OCI-LY7 (cell line): ENCODE results near the gene ACVR2A. TPM values are rescaled to one million over a fixed set of nuclear protein-coding genes. Genes with fewer than 3 reads are reported as not detected.

Experiments
- BruUV-seq: library from RNA; stranded (reverse); fragments of 400-500 nt; replicated peaks from 2 replicates; lab custom pipeline; 2021; lab: Mats Ljungman, UMichigan
- CTCF ChIA-PET: fragments of 300-600 bp; sonication (Branson Sonifier 250); formaldehyde crosslinking; loops from one replicate; lab custom pipeline; 2022; ENCODE audit warnings: antibody characterized with exemption; ENCODE audit not compliant: unreplicated experiment; lab: Charles Lee
- POLR2A ChIA-PET: fragments of 300-600 bp; sonication (Branson Sonifier 250); formaldehyde crosslinking; loops from one replicate; lab custom pipeline; 2022; ENCODE audit warnings: antibody characterized with exemption; lab: Charles Lee
- DNase-seq: peaks from one replicate; pipeline ENCODE4 v3.0.0-alpha.2; 2015; ENCODE audit warnings: low spot score
- H2AFZ ChIP-seq: fragments of 200-600 bp; sonication (generic), shearing (Covaris generic); 2 replicates; pipeline ENCODE4 v1.6.1; 2014; ENCODE audit warnings: mild to moderate bottlenecking, antibody characterized with exemption, low read length, moderate library complexity
- H3K27ac ChIP-seq: fragments of 200-600 bp; sonication (generic); 2 replicates; pipeline ENCODE4 v1.5.1; 2014; ENCODE audit warnings: mixed run types, low read depth, mild to moderate bottlenecking, moderate library complexity, low read length, inconsistent platforms; ENCODE audit not compliant: poor library complexity, severe bottlenecking
- H3K36me3 ChIP-seq: fragments of 200-600 bp; sonication (generic); 2 replicates; pipeline ENCODE4 v1.6.1; 2014; ENCODE audit warnings: mild to moderate bottlenecking, antibody characterized with exemption, low read length, moderate library complexity, mixed read lengths; ENCODE audit not compliant: insufficient read depth
- H3K4me1 ChIP-seq: fragments of 200-600 bp; sonication (generic); 2 replicates; pipeline ENCODE4 v1.5.1; 2014; ENCODE audit warnings: mild to moderate bottlenecking, low read length; ENCODE audit not compliant: insufficient read depth, poor library complexity, severe bottlenecking
- H3K4me2 ChIP-seq: fragments of 200-600 bp; sonication (generic); 2 replicates; pipeline ENCODE4 v1.6.1; 2014; ENCODE audit warnings: mild to moderate bottlenecking, low read length
- H3K4me3 ChIP-seq: fragments of 200-600 bp; sonication (generic); 2 replicates; pipeline ENCODE4 v1.5.1; 2014; ENCODE audit warnings: mild to moderate bottlenecking, low read depth, low read length; ENCODE audit not compliant: poor library complexity, severe bottlenecking
- H3K79me2 ChIP-seq: fragments of 200-600 bp; sonication (generic); 2 replicates; pipeline ENCODE4 v1.6.1; 2016; ENCODE audit warnings: low read depth, mild to moderate bottlenecking, low read length, moderate library complexity, mixed read lengths; ENCODE audit not compliant: insufficient read depth
- H3K9me2 ChIP-seq: fragments of 200-600 bp; sonication (generic); 2 replicates; pipeline ENCODE4 v1.6.1; 2016; ENCODE audit warnings: mild to moderate bottlenecking, low read length, mixed read lengths; ENCODE audit not compliant: insufficient read depth
- H3K9me3 ChIP-seq: fragments of 200-600 bp; sonication (generic); 2 replicates; pipeline ENCODE4 v1.6.1; 2014; ENCODE audit warnings: mild to moderate bottlenecking, mixed run types, low read length, mixed read lengths
- H4K20me1 ChIP-seq: fragments of 200-600 bp; sonication (generic); 2 replicates; pipeline ENCODE4 v1.6.1; 2014; ENCODE audit warnings: mild to moderate bottlenecking, antibody characterized with exemption, low read length, moderate library complexity, mixed read lengths; ENCODE audit not compliant: insufficient read depth
- EZH2phosphoT487 ChIP-seq: fragments of 200-600 bp; sonication (generic); IDR thresholded peaks from 2 replicates; pipeline ENCODE4 v1.6.1; 2018; ENCODE audit warnings: low read depth, borderline replicate concordance, mild to moderate bottlenecking, mixed run types, antibody characterized with exemption, low read length, moderate library complexity, mixed read lengths
- intact Hi-C: fragments of 100-400 bp; cut with micrococcal nuclease; formaldehyde crosslinking; loops from one replicate; pipeline ENCODE4 v1.10.0; 2022; ENCODE audit not compliant: unreplicated experiment
- total RNA-seq, 2 experiments: library from RNA; depleted of rRNA in 1 of 2; stranded (reverse); fragments of >200 nt in 1 of 2; shearing (Covaris generic) in 1 of 2; gene quantifications; 2 replicates each; pipeline ENCODE4 v1.2.3, GENCODE V29; 2014 to 2022
- TF ChIP-seq, protein P1 (sequence below): fragments of 200-600 bp; sonication (generic); conservative IDR thresholded peaks from 2 replicates; pipeline ENCODE4 v1.5.1; 2014; ENCODE audit warnings: mild to moderate bottlenecking, antibody characterized with exemption, low read length, moderate library complexity, mixed read lengths

Gene ACVR2A
- total RNA-seq, 2 experiments from 2014 or later = 1.5 to 2.5 TPM

DNA sequence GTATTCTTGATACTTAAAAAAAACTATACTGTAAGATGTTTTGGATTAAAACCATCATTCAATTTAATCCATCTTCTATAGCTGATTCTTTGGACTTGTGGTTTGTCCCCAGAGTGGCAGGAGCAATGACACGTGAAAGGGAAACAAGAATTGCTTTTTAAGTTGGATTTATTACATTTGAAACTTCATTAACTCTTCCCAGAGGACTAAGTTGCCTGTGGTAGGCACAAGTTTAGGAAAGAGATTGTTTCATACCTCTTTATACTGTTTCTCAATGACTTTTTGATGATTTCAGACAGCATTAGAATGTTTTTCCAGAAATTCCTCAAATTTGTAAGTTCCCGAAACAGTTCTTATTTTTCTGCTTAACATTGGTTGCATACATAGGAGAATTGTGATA lies 41.3 kb downstream of the ACVR2A start:
- no peaks in the 10 kb centered on the region for H3K36me3 ChIP-seq
- intact Hi-C loops = no loop called here
- H2AFZ ChIP-seq = no peak overlapping the region
- H3K4me2 ChIP-seq = no peak overlapping the region
- H4K20me1 ChIP-seq = no peaks in the 10 kb centered on the region; the same call in 1 of the 2 replicates
- H3K27ac ChIP-seq = no peak overlapping the region
- no peak overlapping the region for H3K4me3 ChIP-seq
- TF ChIP-seq EZH2phosphoT487 = no peak
- TF ChIP-seq, protein P1, sequence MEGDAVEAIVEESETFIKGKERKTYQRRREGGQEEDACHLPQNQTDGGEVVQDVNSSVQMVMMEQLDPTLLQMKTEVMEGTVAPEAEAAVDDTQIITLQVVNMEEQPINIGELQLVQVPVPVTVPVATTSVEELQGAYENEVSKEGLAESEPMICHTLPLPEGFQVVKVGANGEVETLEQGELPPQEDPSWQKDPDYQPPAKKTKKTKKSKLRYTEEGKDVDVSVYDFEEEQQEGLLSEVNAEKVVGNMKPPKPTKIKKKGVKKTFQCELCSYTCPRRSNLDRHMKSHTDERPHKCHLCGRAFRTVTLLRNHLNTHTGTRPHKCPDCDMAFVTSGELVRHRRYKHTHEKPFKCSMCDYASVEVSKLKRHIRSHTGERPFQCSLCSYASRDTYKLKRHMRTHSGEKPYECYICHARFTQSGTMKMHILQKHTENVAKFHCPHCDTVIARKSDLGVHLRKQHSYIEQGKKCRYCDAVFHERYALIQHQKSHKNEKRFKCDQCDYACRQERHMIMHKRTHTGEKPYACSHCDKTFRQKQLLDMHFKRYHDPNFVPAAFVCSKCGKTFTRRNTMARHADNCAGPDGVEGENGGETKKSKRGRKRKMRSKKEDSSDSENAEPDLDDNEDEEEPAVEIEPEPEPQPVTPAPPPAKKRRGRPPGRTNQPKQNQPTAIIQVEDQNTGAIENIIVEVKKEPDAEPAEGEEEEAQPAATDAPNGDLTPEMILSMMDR = no peak
- no peaks in the 10 kb centered on the region for H3K9me3 ChIP-seq
- H3K79me2 ChIP-seq = no peaks in the 10 kb centered on the region
- DNase-seq = no peak
- POLR2A ChIA-PET = no interaction called here
- BruUV-seq = no TSS peak
- CTCF ChIA-PET = no interaction called here
- H3K9me2 ChIP-seq = no peaks in the 10 kb centered on the region
- H3K4me1 ChIP-seq = no peaks in the 10 kb centered on the region

DNA sequence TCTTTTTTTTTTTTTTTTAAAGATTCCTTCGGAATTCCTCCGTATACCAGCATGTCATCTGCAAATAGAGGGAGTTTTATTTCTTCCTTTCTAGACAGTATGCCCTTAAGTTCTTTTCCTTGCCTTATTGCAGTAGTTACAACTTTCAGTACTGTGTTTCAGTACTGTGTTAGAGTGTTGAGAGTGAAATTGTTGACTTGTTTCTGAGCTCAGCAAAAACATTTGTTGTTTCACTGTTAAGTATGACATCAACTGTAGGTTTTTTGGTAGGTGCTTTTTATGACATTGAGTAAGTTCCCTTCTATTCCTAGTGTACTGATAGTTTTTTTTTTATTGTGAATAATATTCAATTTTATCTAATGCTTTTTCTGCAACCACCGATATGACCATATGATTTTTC lies 43.9 kb downstream of the ACVR2A start:
- POLR2A ChIA-PET = no interaction called here
- intact Hi-C loops = no loop called here
- no peaks in the 10 kb centered on the region for H4K20me1 ChIP-seq
- H3K4me1 ChIP-seq = no peaks in the 10 kb centered on the region
- BruUV-seq = no TSS peak
- no peak overlapping the region for H3K4me3 ChIP-seq
- H2AFZ ChIP-seq = no peak overlapping the region
- H3K79me2 ChIP-seq = no peaks in the 10 kb centered on the region
- H3K9me2 ChIP-seq = no peaks in the 10 kb centered on the region
- H3K4me2 ChIP-seq = no peak overlapping the region
- DNase-seq = no peak
- no peaks in the 10 kb centered on the region for H3K9me3 ChIP-seq
- no peak for TF ChIP-seq EZH2phosphoT487
- TF ChIP-seq, protein P1 = no peak
- H3K27ac ChIP-seq = no peak overlapping the region
- H3K36me3 ChIP-seq = no peaks in the 10 kb centered on the region
- CTCF ChIA-PET = no interaction called here

DNA sequence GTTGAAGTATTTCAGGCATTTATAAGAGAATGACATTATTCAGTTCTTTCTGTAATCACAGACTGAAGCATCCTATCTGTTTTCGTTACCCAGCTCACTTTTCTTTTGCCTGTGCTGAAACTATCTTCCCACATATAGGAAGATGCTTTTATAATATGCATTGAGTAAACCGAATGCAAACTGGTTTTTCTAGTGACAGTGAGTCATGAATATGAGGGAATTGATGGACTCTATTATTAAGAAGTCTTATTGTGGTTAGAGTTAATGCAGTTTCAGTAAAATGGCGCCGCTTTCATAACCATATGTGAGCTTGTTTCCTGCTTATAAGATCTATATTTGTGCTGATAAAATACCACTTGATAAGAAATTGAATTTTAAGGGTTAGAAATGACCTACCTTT lies 59.2 kb downstream of the ACVR2A start:
- Histone ChIP-seq H3K9me3 (no peaks in the 10 kb centered on the region), H4K20me1 (no peaks in the 10 kb centered on the region), H3K79me2 (no peaks in the 10 kb centered on the region), H3K9me2 (no peaks in the 10 kb centered on the region), H3K4me3 (no peak overlapping the region), H2AFZ (no peak overlapping the region), H3K36me3 (no peaks in the 10 kb centered on the region), H3K27ac (no peak overlapping the region), H3K4me1 (no peaks in the 10 kb centered on the region), H3K4me2 (no peak overlapping the region)
- ChIA-PET POLR2A (no interaction called here), CTCF (no interaction called here)
- BruUV-seq = no TSS peak
- no peak for TF ChIP-seq EZH2phosphoT487
- TF ChIP-seq, protein P1 = no peak
- intact Hi-C loops = no loop called here
- DNase-seq = no peak
